ENCODE results near the gene TMEM25. TPM values are rescaled to one million over a fixed set of nuclear protein-coding genes. Genes with fewer than 3 reads are reported as not detected.
A peak's percentile ranks its signal among the peaks of the same experiment; 100 is the strongest.

Gene TMEM25
- polyA plus RNA-seq, 4 donors, result 49.7 to 128 (median 82.8) TPM

DNA sequence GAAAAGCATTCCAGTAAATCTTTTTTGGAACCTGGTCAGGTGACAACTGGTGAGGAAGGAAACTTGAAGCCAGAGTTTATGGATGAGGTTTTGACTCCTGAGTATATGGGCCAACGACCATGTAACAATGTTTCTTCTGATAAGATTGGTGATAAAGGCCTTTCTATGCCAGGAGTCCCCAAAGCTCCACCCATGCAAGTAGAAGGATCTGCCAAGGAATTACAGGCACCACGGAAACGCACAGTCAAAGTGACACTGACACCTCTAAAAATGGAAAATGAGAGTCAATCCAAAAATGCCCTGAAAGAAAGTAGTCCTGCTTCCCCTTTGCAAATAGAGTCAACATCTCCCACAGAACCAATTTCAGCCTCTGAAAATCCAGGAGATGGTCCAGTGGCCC lies 27.8 kb upstream of the TMEM25 start:
- 33 to 58% (median 38%) methylated on average over 3 of the region's 3 CpGs for WGBS, 3 donors
- no peak for FAIRE-seq

DNA sequence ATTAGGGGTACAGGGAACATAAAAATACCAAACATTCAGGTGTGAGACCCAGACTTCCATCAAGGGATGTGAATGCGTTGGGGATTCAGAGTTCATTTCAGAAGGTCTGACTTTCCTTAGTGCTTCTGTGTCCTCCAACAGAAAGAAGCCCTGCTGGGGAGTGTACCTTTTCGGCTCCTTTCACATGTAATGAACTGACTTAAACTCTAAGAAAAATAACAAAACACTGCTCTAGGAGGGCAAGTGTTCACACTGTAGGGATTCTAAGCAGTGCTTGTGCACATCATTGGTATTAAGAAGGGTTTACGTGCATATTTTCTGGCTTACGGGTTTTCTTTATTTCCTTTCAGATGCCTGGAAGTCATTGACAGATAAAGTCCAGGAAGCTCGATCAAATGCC lies 19.4 kb upstream of the TMEM25 start:
- H3K27ac ChIP-seq (ENCODE audit: low read depth in 1 of 3, low read length in 2 of 3), result no peak overlapping the region
- no peak overlapping the region for H3K4me3 ChIP-seq (ENCODE audit: low read depth in 1 of 3, low read length in 3 of 3)
- WGBS, 3 donors, result 90 to 93% (median 92%) methylated on average over 5 of the region's 5 CpGs
- H3K36me3 ChIP-seq (ENCODE audit: control insufficient read depth in 3 of 3, insufficient read depth in 2 of 3, low read depth in 1 of 3, low read length in 3 of 3), result peaks cover 14 to 41% (median 19%) of the 10 kb centered on the region in 3 donors
- DNase-seq (no peak), FAIRE-seq (no peak)
- H3K9me3 ChIP-seq (ENCODE audit: control insufficient read depth in 2 of 2, insufficient read depth in 1 of 2, low read depth in 1 of 2, low read length in 1 of 2), result no peaks in the 10 kb centered on the region
- no peaks in the 10 kb centered on the region for H3K4me1 ChIP-seq (ENCODE audit: control insufficient read depth in 3 of 3, insufficient read depth in 2 of 3, low read depth in 1 of 3, low read length in 2 of 3)
- H3K27me3 ChIP-seq (ENCODE audit: control insufficient read depth in 3 of 3, insufficient read depth in 3 of 3, low read length in 3 of 3), result no peaks in the 10 kb centered on the region

More for the DNA sequence above, 27.8 kb upstream of the TMEM25 start:
- no peak overlapping the region for H3K4me3 ChIP-seq (ENCODE audit: low read depth in 1 of 3, low read length in 3 of 3)
- H3K9me3 ChIP-seq (ENCODE audit: control insufficient read depth in 2 of 2, insufficient read depth in 1 of 2, low read depth in 1 of 2, low read length in 1 of 2), result no peaks in the 10 kb centered on the region
- H3K36me3 ChIP-seq (ENCODE audit: control insufficient read depth in 3 of 3, insufficient read depth in 2 of 3, low read depth in 1 of 3, low read length in 3 of 3), result peaks cover 41 to 67% (median 49%) of the 10 kb centered on the region in 3 donors
- peaks cover 0 to 3% (median 0%) of the 10 kb centered on the region in 3 donors for H3K4me1 ChIP-seq (ENCODE audit: control insufficient read depth in 3 of 3, insufficient read depth in 2 of 3, low read depth in 1 of 3, low read length in 2 of 3)
- no peaks in the 10 kb centered on the region for H3K27me3 ChIP-seq (ENCODE audit: control insufficient read depth in 3 of 3, insufficient read depth in 3 of 3, low read length in 3 of 3)
- H3K27ac ChIP-seq (ENCODE audit: low read depth in 1 of 3, low read length in 2 of 3), result no peak overlapping the region
- DNase-seq, result no peak

DNA sequence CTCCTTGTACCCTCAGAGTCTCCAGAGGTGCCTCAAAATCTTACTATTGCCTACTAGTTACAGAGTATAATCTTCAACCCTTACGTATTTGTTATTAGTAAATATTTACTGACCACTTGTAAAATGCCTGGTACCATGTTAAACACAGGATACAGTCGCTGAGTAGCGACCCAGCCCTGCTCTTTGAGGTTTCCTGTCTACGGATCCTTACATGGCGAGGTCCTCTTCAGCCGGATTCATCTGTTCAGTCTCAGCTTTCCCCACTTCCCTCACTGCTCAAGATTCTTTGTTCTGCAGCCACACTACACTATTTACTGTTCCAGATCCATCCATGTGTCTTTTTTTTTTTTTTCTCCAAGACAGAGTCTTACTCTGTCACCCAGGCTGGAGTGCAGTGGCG lies 16.9 kb upstream of the TMEM25 start:
- H3K36me3 ChIP-seq (ENCODE audit: control insufficient read depth in 3 of 3, insufficient read depth in 2 of 3, low read depth in 1 of 3, low read length in 3 of 3), result peaks cover 9 to 35% (median 17%) of the 10 kb centered on the region in 3 donors
- no peaks in the 10 kb centered on the region for H3K9me3 ChIP-seq (ENCODE audit: control insufficient read depth in 2 of 2, insufficient read depth in 1 of 2, low read depth in 1 of 2, low read length in 1 of 2)
- no peaks in the 10 kb centered on the region for H3K4me1 ChIP-seq (ENCODE audit: control insufficient read depth in 3 of 3, insufficient read depth in 2 of 3, low read depth in 1 of 3, low read length in 2 of 3)
- no peak for DNase-seq
- no peak overlapping the region for H3K27ac ChIP-seq (ENCODE audit: low read depth in 1 of 3, low read length in 2 of 3)
- no peaks in the 10 kb centered on the region for H3K27me3 ChIP-seq (ENCODE audit: control insufficient read depth in 3 of 3, insufficient read depth in 3 of 3, low read length in 3 of 3)
- 65 to 81% (median 78%) methylated on average over 7 of the region's 7 CpGs for WGBS, 3 donors
- no peak for FAIRE-seq
- H3K4me3 ChIP-seq (ENCODE audit: low read depth in 1 of 3, low read length in 3 of 3), result no peak overlapping the region

DNA sequence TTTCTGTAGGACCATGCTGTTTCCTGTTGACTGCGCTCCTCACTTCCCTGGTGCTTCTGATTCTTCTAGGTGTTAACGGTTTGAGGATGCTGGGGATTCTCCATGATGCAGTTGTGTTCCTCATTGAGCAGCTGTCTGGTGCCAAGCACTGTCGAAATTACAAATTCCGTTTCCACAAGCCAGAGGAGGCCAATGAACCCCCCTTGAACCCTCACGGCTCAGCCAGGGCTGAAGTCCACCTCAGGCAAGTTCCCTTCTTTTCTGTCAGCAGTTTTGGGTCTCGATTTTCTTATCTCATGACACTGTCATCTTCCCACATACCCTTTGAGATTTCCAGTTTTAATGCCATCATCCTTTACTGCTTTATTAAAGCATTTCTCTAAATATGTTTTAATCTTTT lies 11.4 kb upstream of the TMEM25 start:
- WGBS, 3 donors, result 82 to 84% (median 84%) methylated on average over 6 of the region's 6 CpGs
- DNase-seq, result no peak
- no peak overlapping the region for H3K27ac ChIP-seq (ENCODE audit: low read depth in 1 of 3, low read length in 2 of 3)
- no peaks in the 10 kb centered on the region for H3K27me3 ChIP-seq (ENCODE audit: control insufficient read depth in 3 of 3, insufficient read depth in 3 of 3, low read length in 3 of 3)
- H3K36me3 ChIP-seq (ENCODE audit: control insufficient read depth in 3 of 3, insufficient read depth in 2 of 3, low read depth in 1 of 3, low read length in 3 of 3), result peaks cover 17 to 52% (median 18%) of the 10 kb centered on the region in 3 donors
- H3K4me1 ChIP-seq (ENCODE audit: control insufficient read depth in 3 of 3, insufficient read depth in 2 of 3, low read depth in 1 of 3, low read length in 2 of 3), result no peaks in the 10 kb centered on the region
- H3K4me3 ChIP-seq (ENCODE audit: low read depth in 1 of 3, low read length in 3 of 3), result no peak overlapping the region
- no peaks in the 10 kb centered on the region for H3K9me3 ChIP-seq (ENCODE audit: control insufficient read depth in 2 of 2, insufficient read depth in 1 of 2, low read depth in 1 of 2, low read length in 1 of 2)
- FAIRE-seq, result no peak

DNA sequence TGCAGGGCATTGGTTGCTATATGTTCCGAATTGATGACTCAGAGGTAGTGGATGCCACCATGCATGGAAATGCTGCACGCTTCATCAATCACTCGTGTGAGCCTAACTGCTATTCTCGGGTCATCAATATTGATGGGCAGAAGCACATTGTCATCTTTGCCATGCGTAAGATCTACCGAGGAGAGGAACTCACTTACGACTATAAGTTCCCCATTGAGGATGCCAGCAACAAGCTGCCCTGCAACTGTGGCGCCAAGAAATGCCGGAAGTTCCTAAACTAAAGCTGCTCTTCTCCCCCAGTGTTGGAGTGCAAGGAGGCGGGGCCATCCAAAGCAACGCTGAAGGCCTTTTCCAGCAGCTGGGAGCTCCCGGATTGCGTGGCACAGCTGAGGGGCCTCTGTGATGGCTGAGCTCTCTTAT lies 9.1 kb upstream of the TMEM25 start:
- WGBS, 3 donors, result 80 to 87% (median 80%) methylated on average over 13 of the region's 13 CpGs
- Histone ChIP-seq H3K27ac (ENCODE audit: low read depth in 1 of 3, low read length in 2 of 3) (no peak overlapping the region), H3K27me3 (ENCODE audit: control insufficient read depth in 3 of 3, insufficient read depth in 3 of 3, low read length in 3 of 3) (no peaks in the 10 kb centered on the region), H3K4me3 (ENCODE audit: low read depth in 1 of 3, low read length in 3 of 3) (no peak overlapping the region), H3K36me3 (ENCODE audit: control insufficient read depth in 3 of 3, insufficient read depth in 2 of 3, low read depth in 1 of 3, low read length in 3 of 3) (peaks cover 14 to 52% (median 15%) of the 10 kb centered on the region in 3 donors), H3K9me3 (ENCODE audit: control insufficient read depth in 2 of 2, insufficient read depth in 1 of 2, low read depth in 1 of 2, low read length in 1 of 2) (no peaks in the 10 kb centered on the region), H3K4me1 (ENCODE audit: control insufficient read depth in 3 of 3, insufficient read depth in 2 of 3, low read depth in 1 of 3, low read length in 2 of 3) (peaks cover 0 to 10% (median 0%) of the 10 kb centered on the region in 3 donors)
- DNase-seq (no peak), FAIRE-seq (no peak)

DNA sequence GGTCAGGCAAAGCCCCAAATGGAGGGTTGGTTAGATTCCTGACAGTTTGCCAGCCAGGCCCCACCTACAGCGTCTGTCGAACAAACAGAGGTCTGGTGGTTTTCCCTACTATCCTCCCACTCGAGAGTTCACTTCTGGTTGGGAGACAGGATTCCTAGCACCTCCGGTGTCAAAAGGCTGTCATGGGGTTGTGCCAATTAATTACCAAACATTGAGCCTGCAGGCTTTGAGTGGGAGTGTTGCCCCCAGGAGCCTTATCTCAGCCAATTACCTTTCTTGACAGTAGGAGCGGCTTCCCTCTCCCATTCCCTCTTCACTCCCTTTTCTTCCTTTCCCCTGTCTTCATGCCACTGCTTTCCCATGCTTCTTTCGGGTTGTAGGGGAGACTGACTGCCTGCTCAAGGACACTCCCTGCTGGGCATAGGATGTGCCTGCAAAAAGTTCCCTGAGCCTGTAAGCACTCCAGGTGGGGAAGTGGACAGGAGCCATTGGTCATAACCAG lies 8.4 kb upstream of the TMEM25 start:
- H3K36me3 ChIP-seq (ENCODE audit: control insufficient read depth in 3 of 3, insufficient read depth in 2 of 3, low read depth in 1 of 3, low read length in 3 of 3), result peaks cover 14 to 53% (median 15%) of the 10 kb centered on the region in 3 donors
- FAIRE-seq, result no peak
- H3K9me3 ChIP-seq (ENCODE audit: control insufficient read depth in 2 of 2, insufficient read depth in 1 of 2, low read depth in 1 of 2, low read length in 1 of 2), result no peaks in the 10 kb centered on the region
- no peak overlapping the region for H3K27ac ChIP-seq (ENCODE audit: low read depth in 1 of 3, low read length in 2 of 3)
- peak; percentile 36 to 40 for DNase-seq
- peaks cover 0 to 15% (median 5%) of the 10 kb centered on the region in 3 donors for H3K4me1 ChIP-seq (ENCODE audit: control insufficient read depth in 3 of 3, insufficient read depth in 2 of 3, low read depth in 1 of 3, low read length in 2 of 3)
- WGBS, 3 donors, result 61 to 65% (median 65%) methylated on average over 6 of the region's 6 CpGs
- H3K27me3 ChIP-seq (ENCODE audit: control insufficient read depth in 3 of 3, insufficient read depth in 3 of 3, low read length in 3 of 3), result no peaks in the 10 kb centered on the region
- H3K4me3 ChIP-seq (ENCODE audit: low read depth in 1 of 3, low read length in 3 of 3), result no peak overlapping the region

DNA sequence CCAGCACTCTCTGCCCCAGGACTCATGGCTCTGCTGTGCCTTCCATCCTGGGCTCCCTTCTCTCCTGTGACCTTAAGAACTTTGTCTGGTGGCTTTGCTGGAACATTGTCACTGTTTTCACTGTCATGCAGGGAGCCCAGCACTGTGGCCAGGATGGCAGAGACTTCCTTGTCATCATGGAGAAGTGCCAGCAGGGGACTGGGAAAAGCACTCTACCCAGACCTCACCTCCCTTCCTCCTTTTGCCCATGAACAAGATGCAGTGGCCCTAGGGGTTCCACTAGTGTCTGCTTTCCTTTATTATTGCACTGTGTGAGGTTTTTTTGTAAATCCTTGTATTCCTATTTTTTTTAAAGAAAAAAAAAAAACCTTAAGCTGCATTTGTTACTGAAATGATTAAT lies 6.6 kb upstream of the TMEM25 start:
- peak in 1 of 2 donors; percentile 41 for DNase-seq
- H3K27me3 ChIP-seq (ENCODE audit: control insufficient read depth in 3 of 3, insufficient read depth in 3 of 3, low read length in 3 of 3), result no peaks in the 10 kb centered on the region
- peaks cover 0 to 18% (median 9%) of the 10 kb centered on the region in 3 donors for H3K4me1 ChIP-seq (ENCODE audit: control insufficient read depth in 3 of 3, insufficient read depth in 2 of 3, low read depth in 1 of 3, low read length in 2 of 3)
- no peak overlapping the region for H3K27ac ChIP-seq (ENCODE audit: low read depth in 1 of 3, low read length in 2 of 3)
- no peak overlapping the region for H3K4me3 ChIP-seq (ENCODE audit: low read depth in 1 of 3, low read length in 3 of 3)
- no peaks in the 10 kb centered on the region for H3K9me3 ChIP-seq (ENCODE audit: control insufficient read depth in 2 of 2, insufficient read depth in 1 of 2, low read depth in 1 of 2, low read length in 1 of 2)
- peaks cover 14 to 57% (median 15%) of the 10 kb centered on the region in 3 donors for H3K36me3 ChIP-seq (ENCODE audit: control insufficient read depth in 3 of 3, insufficient read depth in 2 of 3, low read depth in 1 of 3, low read length in 3 of 3)
- no peak for FAIRE-seq

DNA sequence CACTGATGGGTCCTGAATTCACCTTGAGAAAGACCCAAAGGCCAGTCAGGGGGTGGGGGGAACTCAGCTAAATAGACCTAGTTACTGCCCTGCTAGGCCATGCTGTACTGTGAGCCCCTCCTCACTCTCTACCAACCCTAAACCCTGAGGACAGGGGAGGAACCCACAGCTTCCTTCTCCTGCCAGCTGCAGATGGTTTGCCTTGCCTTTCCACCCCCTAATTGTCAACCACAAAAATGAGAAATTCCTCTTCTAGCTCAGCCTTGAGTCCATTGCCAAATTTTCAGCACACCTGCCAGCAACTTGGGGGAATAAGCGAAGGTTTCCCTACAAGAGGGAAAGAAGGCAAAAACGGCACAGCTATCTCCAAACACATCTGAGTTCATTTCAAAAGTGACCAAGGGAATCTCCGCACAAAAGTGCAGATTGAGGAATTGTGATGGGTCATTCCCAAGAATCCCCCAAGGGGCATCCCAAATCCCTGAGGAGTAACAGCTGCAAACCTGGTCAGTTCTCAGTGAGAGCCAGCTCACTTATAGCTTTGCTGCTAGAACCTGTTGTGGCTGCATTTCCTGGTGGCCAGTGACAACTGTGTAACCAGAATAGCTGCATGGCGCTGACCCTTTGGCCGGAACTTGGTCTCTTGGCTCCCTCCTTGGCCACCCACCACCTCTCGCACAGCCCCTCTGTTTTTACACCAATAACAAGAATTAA lies 6.1 kb upstream of the TMEM25 start:
- FAIRE-seq (no peak), DNase-seq (no peak)
- peaks cover 13 to 52% (median 14%) of the 10 kb centered on the region in 3 donors for H3K36me3 ChIP-seq (ENCODE audit: control insufficient read depth in 3 of 3, insufficient read depth in 2 of 3, low read depth in 1 of 3, low read length in 3 of 3)
- H3K27ac ChIP-seq (ENCODE audit: low read depth in 1 of 3, low read length in 2 of 3), result no peak overlapping the region
- H3K4me3 ChIP-seq (ENCODE audit: low read depth in 1 of 3, low read length in 3 of 3), result no peak overlapping the region
- H3K4me1 ChIP-seq (ENCODE audit: control insufficient read depth in 3 of 3, insufficient read depth in 2 of 3, low read depth in 1 of 3, low read length in 2 of 3), result peaks cover 3 to 24% (median 9%) of the 10 kb centered on the region in 3 donors
- WGBS, 3 donors, result 87 to 92% (median 88%) methylated on average over 6 of the region's 6 CpGs
- no peaks in the 10 kb centered on the region for H3K27me3 ChIP-seq (ENCODE audit: control insufficient read depth in 3 of 3, insufficient read depth in 3 of 3, low read length in 3 of 3)
- no peaks in the 10 kb centered on the region for H3K9me3 ChIP-seq (ENCODE audit: control insufficient read depth in 2 of 2, insufficient read depth in 1 of 2, low read depth in 1 of 2, low read length in 1 of 2)

All from small intestine (tissue), 7 donors.